Choroid plexus epithelial cell (primary cell): ENCODE data around the gene FNDC11.
"Not testable (repeated sequence)": the region's sequence is repeated elsewhere in the genome, so short reads cannot be mapped to it uniquely, and the experiment has no call there.

ENCODE experiments used
- DNase-seq: peaks from one replicate; pipeline ENCODE4 v3.0.0-alpha.2; 2010; ENCODE audit warnings: low read depth
- H3K4me3 ChIP-seq: 2 replicates; pipeline ENCODE4 v1.5.1; 2011; ENCODE audit warnings: low read depth, mild to moderate bottlenecking, control low read depth, low read length, moderate library complexity
- TF ChIP-seq, protein P1 (sequence below): conservative IDR thresholded peaks from 2 replicates; pipeline ENCODE4 v1.5.1; 2011; ENCODE audit warnings: low read depth, mild to moderate bottlenecking, control low read depth, inconsistent platforms, low read length, moderate library complexity

Gene FNDC11

DNA sequence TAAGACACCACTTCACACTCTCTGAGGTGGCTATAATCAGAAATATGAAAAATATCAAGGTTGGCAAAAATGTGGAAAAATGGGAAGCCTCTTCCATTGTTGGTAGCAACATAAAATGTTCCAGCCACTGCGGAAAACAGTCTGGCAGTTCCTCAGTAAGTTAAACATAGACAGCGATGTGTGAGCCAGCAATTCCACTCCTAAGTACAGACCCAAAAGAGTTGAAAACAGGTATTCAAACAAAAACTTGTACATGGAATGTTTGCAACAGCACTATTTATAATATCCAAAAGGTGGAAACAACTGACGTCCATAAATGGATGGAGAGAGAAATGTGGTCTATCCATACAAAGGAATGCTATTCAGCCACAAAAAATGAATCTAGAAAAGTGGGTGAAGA is 40.8 kb upstream of the FNDC11 start:
- DNase-seq = no peak
- H3K4me3 ChIP-seq = no peak overlapping the region
- TF ChIP-seq, protein P1, sequence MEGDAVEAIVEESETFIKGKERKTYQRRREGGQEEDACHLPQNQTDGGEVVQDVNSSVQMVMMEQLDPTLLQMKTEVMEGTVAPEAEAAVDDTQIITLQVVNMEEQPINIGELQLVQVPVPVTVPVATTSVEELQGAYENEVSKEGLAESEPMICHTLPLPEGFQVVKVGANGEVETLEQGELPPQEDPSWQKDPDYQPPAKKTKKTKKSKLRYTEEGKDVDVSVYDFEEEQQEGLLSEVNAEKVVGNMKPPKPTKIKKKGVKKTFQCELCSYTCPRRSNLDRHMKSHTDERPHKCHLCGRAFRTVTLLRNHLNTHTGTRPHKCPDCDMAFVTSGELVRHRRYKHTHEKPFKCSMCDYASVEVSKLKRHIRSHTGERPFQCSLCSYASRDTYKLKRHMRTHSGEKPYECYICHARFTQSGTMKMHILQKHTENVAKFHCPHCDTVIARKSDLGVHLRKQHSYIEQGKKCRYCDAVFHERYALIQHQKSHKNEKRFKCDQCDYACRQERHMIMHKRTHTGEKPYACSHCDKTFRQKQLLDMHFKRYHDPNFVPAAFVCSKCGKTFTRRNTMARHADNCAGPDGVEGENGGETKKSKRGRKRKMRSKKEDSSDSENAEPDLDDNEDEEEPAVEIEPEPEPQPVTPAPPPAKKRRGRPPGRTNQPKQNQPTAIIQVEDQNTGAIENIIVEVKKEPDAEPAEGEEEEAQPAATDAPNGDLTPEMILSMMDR = no peak

DNA sequence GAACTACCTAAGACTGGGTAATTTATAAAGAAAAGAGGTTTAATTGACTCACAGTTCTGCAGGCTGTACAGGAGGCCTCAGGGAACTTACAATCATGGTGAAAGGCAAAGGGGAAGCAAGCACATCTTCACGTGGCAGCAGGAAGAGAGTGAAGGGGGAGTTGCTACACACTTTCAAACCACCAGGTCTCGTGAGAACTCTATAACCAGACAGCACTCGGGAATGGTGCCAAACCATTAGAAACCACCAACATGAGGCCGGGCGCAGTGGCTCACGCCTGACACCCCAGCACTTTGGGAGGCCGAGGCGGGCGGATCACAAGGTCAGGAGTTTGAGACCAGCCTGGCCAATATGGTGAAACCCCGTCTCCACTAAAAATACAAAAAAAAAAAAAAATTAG is 39.4 kb upstream of the FNDC11 start:
- not testable (repeated sequence) for DNase-seq, H3K4me3 ChIP-seq

DNA sequence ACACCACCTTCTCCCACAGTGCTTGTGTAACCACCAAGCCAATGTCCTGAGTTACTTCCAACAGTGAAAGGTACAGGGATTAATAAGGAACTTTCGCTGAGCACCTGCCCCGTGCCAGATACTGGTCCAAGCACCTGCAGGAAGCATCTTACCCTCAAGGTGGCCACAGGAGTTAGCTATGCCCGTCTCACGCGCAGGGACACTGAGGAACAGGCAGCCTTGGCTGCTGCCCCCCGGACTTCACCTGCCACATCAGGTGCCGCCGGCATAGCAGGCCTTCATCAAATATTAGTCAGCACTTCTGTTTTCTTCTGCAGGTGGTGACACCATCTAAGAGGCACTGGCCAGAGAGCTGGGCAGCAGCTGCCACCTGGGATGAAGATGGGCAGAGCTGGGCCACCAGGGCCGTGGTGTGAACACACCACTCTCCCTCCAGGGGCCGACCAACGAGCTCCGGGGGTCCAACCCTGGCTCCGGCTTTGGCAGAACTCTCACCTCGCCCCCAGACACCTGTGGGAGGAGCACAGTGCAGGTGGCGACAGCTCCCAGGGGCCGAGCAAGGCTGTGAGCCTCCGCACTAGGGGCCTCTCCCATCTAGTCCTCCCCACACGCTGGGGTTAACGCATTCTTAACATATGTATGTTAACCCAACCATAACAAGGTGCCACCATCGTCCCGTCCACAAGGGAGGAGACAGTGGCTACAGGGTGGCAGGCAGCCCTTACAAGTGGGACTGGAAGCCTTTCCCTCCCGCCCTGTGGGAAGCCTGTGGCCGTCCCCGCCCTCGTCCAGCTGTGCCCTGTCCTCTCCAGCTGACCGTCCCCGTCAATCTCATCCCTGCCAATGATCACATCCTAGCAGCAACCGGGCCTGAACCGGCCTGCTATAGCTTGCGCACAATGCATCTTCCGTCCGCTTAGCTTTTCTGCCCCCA is 36.3 kb upstream of the FNDC11 start:
- TF ChIP-seq, protein P1 = no peak
- no peak overlapping the region for H3K4me3 ChIP-seq
- DNase-seq = no peak

DNA sequence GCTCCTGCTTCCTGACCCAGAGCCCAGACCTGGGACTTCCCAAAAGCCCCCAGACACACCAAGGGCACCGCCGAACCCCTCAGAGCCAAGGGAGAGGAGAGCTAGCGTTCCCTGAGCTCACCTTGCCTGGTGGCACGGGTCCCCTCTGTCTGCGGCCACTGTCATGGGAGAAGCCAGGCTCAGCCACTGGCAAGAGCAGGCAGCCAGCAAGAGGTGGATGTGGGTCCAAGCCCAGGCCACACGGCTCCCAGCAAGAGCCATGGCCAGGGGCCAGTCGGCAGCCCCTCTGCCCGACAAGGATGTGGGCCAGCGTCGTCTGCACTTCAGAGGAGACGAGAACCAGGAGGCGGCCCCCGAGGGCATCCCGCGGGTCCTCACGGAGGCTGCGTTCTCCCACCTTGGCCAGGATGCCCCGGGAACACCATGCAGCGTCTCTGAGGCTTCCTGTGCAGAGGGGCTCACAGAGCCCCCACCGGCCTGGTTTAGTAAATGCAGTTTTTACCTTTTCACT is 35.6 kb upstream of the FNDC11 start:
- H3K4me3 ChIP-seq = no peak overlapping the region
- no peak for DNase-seq

DNA sequence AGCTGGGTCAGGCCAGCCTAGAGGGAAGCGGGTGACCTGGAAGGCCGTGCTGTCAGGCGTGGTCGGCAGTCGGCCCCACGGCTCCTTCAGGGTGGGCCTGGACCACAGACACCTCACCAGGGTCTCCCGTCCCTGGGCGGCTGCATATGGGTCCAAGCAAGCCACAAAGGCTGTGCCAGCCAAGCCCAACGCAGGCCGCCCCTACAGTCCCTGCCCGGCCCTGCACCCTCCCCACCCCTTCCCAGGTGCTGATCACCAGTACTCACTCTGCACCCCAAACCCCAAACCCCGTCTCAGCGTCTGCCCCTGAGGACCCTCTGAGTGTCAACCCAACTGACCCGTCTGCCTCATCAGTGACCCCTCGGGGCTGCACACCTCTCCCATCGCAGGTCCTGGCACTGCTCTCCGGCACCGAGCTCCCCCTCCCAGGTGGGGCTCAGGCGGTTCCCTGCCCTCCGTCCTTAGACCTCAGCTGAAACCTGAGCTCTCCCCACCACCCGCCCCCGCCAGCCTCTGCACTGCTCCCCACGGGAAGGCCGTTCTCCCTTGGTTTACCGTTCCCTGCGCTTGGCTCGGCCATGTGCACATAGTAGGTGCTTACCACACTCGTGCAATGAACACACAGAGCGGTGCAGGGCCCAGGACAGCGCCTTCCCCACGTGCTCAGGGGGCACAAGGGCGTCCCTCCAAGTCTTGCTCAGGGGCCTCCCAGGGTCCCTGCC is 34.9 kb upstream of the FNDC11 start:
- DNase-seq = no peak
- peak overlapping the region; percentile 82 for H3K4me3 ChIP-seq
- TF ChIP-seq, protein P1 = no peak

More for the DNA sequence above, 35.6 kb upstream of the FNDC11 start:
- TF ChIP-seq, protein P1 = peak; percentile 41

DNA sequence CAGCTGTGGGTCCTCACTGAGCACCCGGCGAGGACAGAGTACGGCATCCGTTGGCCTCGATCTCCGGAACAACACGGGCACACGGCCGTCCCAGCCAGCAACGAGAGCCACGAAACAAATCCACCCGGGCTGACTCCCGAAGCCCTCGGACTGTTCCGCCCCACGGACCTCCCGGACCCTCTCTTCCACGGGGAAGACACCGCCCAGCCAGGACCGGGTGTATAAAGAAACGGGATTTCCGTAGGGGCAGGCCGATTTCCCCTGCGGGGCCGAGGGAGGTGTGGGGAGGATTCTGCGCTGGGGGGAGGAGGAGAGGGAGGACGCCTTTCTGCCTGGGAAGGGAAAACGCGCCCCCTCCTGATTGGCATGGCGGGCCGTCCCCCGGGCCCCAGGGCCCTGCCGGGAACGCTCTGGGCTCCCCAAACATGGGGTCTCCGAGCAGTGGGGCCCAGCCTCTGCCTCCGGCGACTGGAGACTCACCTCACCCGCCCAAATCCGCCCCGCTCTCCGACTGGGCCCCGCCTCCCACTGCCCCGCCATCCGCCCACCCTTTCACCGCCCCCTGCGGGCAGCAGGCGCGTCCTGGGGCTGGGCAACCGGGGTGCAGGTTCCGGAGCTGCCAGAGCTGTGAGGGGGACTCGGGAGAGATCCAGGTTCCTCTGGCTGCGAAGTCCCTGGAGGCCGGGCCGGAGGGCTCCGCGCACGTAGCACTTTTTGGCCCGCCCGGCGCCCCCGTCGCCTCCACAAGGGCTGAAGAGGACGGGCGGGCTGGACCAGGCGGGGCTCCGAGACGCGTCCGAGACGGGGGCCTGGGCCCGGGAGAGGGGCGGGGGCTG is 34.1 kb upstream of the FNDC11 start:
- no peak for DNase-seq
- H3K4me3 ChIP-seq = peak overlapping the region; percentile 82
- TF ChIP-seq, protein P1 = peak; percentile 25
